Adrenal gland (tissue), 5 donors: ENCODE results near the gene FAM13B.

ENCODE experiments used
- CTCF ChIP-seq, 6 experiments: fragments of 450-650 bp in 4 of 6; fragments of 200-600 bp in 2 of 6; sonication (generic) in 1 of 6; IDR thresholded peaks; 1 replicate in 5 of 6; 2 replicates in 1 of 6; pipeline versions ENCODE4 v1.5.1 to v1.8.0; 2016 to 2021; ENCODE audit warnings: antibody characterized with exemption in 6 of 6, mild to moderate bottlenecking in 2 of 6, moderate library complexity in 1 of 6
- POLR2A ChIP-seq, 2 donors: fragments of 450-650 bp; IDR thresholded peaks; one replicate each; pipeline ENCODE4 v1.6.1; 2017; ENCODE audit warnings: antibody characterized with exemption in 2 of 2, mild to moderate bottlenecking in 2 of 2, moderate library complexity in 1 of 2
- donor health status: DM: no; HTN: no; CAD: no.

- TF ChIP-seq CTCF (IDR thresholded peaks at IDR 0.05) = no peak
- no peak for TF ChIP-seq POLR2A (IDR thresholded peaks at IDR 0.05)
These were observed 8.8 kb downstream of the FAM13B start for GRCh38 chr5:138024117-138024516.
